ENCODE data around the gene PNRC1. TPM values are rescaled to one million over a fixed set of nuclear protein-coding genes. Genes with fewer than 3 reads are reported as not detected.

The PNRC1 gene
- total RNA-seq, 1 donor, result 881 TPM

DNA sequence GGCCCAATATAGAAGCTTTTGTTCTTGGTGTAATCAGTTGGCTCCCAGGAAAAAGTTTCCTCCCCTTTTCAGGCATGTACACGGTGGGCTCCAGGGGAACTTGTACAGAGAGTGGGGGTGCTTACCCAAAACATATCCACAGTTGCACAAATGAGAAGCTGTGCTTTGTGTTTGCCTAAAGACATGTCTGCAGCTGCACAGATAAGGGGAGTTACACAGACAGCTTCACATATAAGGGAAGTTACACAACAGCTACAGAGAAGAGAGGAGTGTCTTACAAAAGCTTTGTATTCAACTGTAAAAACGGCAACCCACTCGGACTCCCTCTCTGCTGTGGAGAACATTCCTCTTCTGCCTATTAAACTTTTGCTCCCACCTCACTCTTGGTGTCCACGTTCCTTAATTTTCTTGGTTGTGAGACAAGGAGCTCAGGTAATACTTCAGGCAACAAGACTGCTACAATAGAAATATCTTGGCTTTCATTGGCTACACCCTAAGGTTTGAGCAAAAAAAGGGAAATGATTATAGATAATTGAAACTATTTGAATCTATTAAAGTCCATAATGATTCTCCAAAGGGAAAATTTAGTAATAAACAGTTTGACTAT lies 7.4 kb upstream of the PNRC1 start:
- Histone ChIP-seq H3K9me3 (ENCODE audit: low read depth, low read length) (no peaks in the 10 kb centered on the region), H3K4me3 (ENCODE audit: low read length) (no peak overlapping the region), H3K4me1 (ENCODE audit: insufficient read depth, low read length) (peaks cover 21% of the 10 kb centered on the region), H3K27me3 (ENCODE audit: insufficient read depth, low read length) (no peaks in the 10 kb centered on the region)

DNA sequence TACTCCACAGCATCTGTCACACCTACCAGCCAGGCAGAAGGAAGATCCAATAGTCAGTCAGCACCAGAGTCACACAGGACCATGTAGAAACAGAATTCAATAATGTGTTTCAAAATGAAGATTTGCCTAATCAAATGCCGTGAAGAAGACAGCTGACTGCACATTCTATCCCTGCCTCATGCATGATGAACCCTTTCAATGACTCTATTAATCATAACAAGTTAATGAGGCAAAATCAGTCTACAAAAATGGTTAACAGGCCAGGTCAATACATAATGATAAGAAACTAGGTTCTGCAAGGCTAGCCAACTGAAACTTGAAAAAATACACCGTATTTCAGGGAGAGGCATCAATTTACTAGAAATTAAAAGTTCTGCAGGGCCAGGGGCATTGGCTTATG lies 6.7 kb upstream of the PNRC1 start:
- H3K4me1 ChIP-seq (ENCODE audit: insufficient read depth, low read length), result peaks cover 23% of the 10 kb centered on the region
- H3K9me3 ChIP-seq (ENCODE audit: low read depth, low read length), result no peaks in the 10 kb centered on the region
- H3K4me3 ChIP-seq (ENCODE audit: low read length), result no peak overlapping the region
- no peaks in the 10 kb centered on the region for H3K27me3 ChIP-seq (ENCODE audit: insufficient read depth, low read length)

DNA sequence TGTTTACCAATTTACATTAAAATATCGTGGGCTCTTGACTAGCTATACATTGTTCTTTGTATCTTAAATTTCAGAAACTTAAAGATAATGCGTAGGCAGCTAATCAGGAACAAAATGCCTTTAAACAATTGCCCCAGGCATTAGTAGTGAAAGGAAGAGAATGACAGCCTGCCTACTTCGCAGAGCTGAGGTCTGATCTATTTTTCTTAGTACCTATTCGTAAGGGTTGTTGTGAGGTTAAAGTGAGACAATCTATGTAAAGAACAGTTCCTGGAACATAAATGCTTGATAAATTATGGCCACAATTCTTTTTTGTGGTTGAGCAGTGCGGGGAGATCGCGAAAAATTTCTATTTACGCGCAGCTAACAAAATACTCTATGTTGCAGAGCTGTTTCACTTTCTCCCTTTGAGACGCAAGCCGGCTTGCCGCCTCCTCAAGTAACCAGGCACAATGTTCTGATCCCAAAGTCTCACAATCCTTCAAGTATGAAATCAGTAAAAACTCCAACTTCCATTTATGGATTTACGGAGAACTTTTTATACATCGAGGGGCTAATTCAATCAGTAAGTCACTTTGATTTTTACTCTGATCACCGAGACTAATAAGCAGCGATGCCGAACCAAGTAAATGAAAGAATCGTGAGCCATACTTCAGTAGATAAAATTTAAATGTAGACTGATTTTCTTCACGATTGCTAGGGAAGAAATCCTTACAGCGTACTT lies 878 bp upstream of the PNRC1 start:
- Histone ChIP-seq H3K4me1 (ENCODE audit: insufficient read depth, low read length) (peaks cover 28% of the 10 kb centered on the region), H3K27me3 (ENCODE audit: insufficient read depth, low read length) (no peaks in the 10 kb centered on the region), H3K4me3 (ENCODE audit: low read length) (peak overlapping the region; percentile 100), H3K9me3 (ENCODE audit: low read depth, low read length) (no peaks in the 10 kb centered on the region)

DNA sequence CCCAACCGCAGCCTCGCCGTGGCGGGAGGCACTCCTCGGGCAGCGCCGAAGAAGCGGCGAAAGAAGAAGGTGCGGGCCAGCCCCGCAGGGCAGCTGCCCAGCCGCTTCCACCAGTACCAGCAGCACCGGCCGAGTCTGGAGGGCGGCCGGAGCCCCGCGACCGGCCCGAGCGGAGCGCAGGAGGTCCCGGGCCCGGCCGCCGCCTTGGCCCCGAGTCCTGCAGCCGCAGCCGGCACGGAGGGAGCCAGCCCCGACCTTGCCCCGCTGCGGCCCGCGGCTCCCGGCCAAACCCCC lies 525 bp downstream of the PNRC1 start:
- H3K27me3 ChIP-seq (ENCODE audit: insufficient read depth, low read length), result no peaks in the 10 kb centered on the region
- peak overlapping the region; percentile 100 for H3K4me3 ChIP-seq (ENCODE audit: low read length)
- H3K9me3 ChIP-seq (ENCODE audit: low read depth, low read length), result no peaks in the 10 kb centered on the region
- H3K4me1 ChIP-seq (ENCODE audit: insufficient read depth, low read length), result peaks cover 37% of the 10 kb centered on the region

DNA sequence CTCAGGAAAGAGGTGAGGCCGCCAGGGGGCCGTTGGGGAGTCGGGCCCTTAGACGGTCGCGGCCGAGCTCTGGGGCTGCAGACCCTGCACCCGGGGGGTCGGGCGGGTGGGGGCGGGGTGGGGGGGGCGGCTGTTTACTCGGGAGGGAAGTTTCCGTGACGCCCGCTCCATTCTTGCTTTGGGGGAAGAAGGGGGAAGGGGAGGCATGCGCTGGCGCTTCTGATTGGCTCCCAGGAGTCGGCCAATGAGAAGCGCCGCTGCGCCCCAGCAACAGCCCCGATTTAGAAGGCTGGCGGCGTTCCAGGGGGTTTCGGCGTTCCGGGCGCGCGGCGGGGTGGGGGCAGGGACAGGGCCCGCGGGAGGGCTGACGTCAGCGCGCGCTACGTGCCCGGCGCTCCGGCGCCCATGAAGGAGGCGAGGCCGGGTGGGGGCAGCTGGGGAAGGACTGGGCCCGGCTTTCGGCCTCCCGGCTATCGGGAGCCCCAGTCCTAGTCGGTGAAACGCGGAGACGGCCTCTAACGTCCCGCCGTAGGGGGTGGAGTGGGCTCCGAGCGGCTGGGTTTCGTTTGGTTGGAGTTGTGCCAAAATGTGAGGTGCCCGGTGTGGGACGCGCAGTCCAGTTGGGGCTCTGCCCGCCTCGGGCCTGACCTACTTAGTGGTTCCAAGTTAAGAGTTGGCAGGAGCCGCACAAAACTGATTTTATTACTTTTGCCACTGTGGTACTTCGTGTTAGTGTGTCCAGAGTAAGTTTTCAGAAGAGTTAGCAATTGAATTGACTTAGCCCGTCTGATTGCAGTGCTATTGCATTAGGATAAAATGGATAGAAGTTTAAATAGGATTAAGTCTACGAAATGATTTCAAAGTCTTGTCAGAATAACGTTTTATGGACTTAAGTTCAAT lies 1.1 kb downstream of the PNRC1 start:
- no peaks in the 10 kb centered on the region for H3K27me3 ChIP-seq (ENCODE audit: insufficient read depth, low read length)
- peaks cover 43% of the 10 kb centered on the region for H3K4me1 ChIP-seq (ENCODE audit: insufficient read depth, low read length)
- H3K9me3 ChIP-seq (ENCODE audit: low read depth, low read length), result no peaks in the 10 kb centered on the region
- peak overlapping the region; percentile 100 for H3K4me3 ChIP-seq (ENCODE audit: low read length)

DNA sequence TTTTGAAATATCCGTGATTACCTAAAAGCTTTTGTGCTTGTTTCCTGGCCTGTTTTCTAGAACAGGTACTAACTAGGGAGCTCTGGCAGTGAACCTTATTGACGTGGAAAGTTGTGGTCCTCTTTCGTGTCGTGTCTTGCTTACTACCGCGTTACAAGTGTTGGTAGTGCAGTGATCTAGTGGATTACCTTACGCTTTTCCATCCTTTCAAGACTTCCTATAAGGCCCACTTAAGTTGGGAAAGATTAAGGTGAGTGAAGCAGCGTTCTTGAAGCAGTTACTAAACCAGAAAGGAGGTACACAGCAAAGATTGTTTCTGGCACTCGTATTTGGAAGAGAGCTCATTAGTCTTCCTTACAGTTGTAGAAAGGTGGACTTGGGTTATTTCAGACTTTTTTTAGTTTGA lies 1.9 kb downstream of the PNRC1 start:
- Histone ChIP-seq H3K4me1 (ENCODE audit: insufficient read depth, low read length) (peaks cover 51% of the 10 kb centered on the region), H3K27me3 (ENCODE audit: insufficient read depth, low read length) (no peaks in the 10 kb centered on the region), H3K9me3 (ENCODE audit: low read depth, low read length) (no peaks in the 10 kb centered on the region), H3K4me3 (ENCODE audit: low read length) (peak overlapping the region; percentile 100)

DNA sequence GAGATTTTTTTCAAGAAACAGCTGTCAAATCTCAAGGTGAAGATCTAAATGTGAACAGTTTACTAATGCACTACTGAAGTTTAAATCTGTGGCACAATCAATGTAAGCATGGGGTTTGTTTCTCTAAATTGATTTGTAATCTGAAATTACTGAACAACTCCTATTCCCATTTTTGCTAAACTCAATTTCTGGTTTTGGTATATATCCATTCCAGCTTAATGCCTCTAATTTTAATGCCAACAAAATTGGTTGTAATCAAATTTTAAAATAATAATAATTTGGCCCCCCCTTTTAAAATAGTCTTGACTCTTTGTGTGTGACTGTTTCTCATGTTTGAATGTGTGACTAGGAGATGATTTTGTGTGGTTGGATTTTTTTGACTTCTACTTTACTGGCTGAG lies 4.0 kb downstream of the PNRC1 start:
- Histone ChIP-seq H3K4me1 (ENCODE audit: insufficient read depth, low read length) (peaks cover 53% of the 10 kb centered on the region), H3K9me3 (ENCODE audit: low read depth, low read length) (no peaks in the 10 kb centered on the region), H3K27me3 (ENCODE audit: insufficient read depth, low read length) (no peaks in the 10 kb centered on the region), H3K4me3 (ENCODE audit: low read length) (no peak overlapping the region)

DNA sequence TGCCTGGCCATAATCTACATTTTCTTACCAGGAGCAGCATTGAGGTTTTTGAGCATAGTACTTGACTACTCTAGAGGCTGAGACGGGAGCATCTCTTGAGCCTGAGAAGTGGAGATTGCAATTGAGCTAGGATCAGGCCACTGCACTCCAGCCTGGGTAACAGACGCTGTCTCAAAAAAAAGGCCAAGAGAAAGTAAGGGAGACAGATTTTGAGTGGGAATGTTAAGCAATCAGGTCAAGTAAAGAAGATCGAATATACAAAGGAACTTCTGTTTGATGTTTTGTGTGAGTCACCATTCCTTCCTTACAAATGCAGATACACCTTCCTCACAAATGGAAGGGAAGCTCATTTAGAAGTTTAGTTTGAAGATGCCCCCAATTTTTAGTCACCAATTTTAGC lies 4.4 kb downstream of the PNRC1 start:
- peaks cover 53% of the 10 kb centered on the region for H3K4me1 ChIP-seq (ENCODE audit: insufficient read depth, low read length)
- no peaks in the 10 kb centered on the region for H3K9me3 ChIP-seq (ENCODE audit: low read depth, low read length)
- no peak overlapping the region for H3K4me3 ChIP-seq (ENCODE audit: low read length)
- H3K27me3 ChIP-seq (ENCODE audit: insufficient read depth, low read length), result no peaks in the 10 kb centered on the region

DNA sequence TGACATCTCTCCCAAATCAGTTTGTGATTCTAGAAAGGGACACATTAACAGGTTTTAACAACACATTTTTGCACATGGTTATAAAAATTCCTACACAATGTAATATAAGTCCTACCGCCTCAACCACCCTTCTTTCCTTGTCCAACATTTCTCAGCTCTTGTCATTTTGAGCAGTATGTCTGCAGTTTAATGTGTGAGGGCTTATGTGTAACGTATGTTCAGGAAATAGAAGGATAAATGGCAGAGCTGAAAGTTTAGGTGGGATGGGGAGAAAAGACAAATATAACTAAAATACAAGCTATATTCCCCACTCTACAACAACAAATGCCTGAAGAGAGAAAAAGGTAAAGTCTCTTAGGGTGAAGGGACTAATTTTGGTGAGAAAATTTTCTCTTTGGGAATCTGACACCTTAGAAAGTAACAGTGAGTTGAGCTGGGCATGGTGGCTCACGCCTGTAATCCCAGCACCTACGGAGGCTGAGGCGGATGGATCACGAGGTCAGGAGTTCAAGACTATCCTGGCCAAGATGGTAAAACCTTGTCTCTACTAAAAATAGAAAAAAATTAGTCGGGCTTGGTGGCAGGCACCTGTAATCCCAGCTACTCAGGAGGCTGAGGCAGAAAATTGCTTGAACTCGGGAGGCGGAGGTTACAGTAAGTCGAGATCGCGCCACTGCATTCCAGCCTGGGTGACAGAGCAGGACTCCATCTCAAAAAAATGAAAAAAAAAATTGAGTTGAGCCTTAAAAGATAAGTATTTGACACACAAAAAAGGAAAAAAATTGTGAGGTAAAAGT lies 5.1 kb downstream of the PNRC1 start:
- Histone ChIP-seq H3K27me3 (ENCODE audit: insufficient read depth, low read length) (no peaks in the 10 kb centered on the region), H3K9me3 (ENCODE audit: low read depth, low read length) (no peaks in the 10 kb centered on the region), H3K4me3 (ENCODE audit: low read length) (no peak overlapping the region), H3K4me1 (ENCODE audit: insufficient read depth, low read length) (peaks cover 53% of the 10 kb centered on the region)

DNA sequence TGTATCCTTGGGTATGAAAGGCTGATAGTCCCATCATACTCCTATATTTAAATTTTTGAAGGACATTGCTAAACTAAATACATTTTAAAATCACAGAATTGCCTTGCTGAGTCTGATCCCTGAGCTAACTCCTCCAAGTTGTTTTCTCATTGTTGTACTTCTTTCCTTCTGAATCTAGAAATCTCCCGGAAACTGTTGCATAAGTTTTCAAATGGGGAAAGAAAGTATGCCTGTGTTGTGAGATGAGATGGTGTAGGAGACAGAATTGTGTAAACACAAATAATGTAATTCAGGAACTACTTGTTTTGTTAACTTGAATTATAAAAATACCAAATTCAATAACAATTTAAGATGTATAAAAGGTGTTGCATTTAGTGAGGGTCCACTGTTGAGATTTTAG lies 7.3 kb downstream of the PNRC1 start:
- Histone ChIP-seq H3K4me3 (ENCODE audit: low read length) (no peak overlapping the region), H3K4me1 (ENCODE audit: insufficient read depth, low read length) (peaks cover 47% of the 10 kb centered on the region), H3K27me3 (ENCODE audit: insufficient read depth, low read length) (no peaks in the 10 kb centered on the region), H3K9me3 (ENCODE audit: low read depth, low read length) (no peaks in the 10 kb centered on the region)

DNA sequence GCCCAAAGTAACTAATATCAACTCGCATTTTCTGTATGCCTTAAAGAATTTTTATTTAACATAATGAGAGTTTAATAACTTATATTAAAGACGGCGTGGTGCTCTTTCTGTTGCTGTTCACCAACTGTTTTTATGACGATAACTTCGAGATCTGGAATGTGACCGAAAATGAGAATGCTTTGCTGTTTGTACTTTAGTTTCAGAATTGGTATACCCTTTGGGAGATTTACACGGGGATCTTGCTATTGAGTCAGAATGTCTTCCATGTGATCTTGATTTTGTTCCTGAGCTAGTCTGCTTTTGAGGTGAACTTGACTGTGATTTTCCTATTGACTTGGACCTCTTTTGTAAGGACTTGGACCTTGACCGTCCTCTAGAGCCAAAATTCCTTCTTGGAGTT lies 17.9 kb downstream of the PNRC1 start:
- H3K4me1 ChIP-seq (ENCODE audit: insufficient read depth, low read length), result no peaks in the 10 kb centered on the region
- no peaks in the 10 kb centered on the region for H3K27me3 ChIP-seq (ENCODE audit: insufficient read depth, low read length)
- no peaks in the 10 kb centered on the region for H3K9me3 ChIP-seq (ENCODE audit: low read depth, low read length)
- H3K4me3 ChIP-seq (ENCODE audit: low read length), result no peak overlapping the region

DNA sequence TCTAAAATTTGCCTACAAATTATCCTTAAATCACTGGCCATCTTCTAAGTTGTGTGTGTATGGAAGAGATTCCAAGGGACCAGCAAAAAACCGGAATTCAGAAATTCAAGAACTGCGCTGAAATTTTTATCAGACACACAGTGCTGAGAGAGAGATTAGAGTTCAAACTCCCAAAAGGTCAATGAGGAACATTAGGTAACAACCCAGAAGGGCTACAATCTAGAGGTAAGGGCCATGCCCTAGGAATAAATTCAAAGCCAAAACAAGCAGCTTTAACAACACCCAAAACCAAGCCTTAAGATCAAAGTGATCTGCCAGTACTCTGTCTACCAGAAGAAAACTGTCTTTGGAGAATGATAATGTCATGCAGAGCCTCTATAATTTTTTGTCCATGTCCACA lies 19.6 kb downstream of the PNRC1 start:
- Histone ChIP-seq H3K27me3 (ENCODE audit: insufficient read depth, low read length) (no peaks in the 10 kb centered on the region), H3K9me3 (ENCODE audit: low read depth, low read length) (no peaks in the 10 kb centered on the region), H3K4me1 (ENCODE audit: insufficient read depth, low read length) (no peaks in the 10 kb centered on the region), H3K4me3 (ENCODE audit: low read length) (no peak overlapping the region)

DNA sequence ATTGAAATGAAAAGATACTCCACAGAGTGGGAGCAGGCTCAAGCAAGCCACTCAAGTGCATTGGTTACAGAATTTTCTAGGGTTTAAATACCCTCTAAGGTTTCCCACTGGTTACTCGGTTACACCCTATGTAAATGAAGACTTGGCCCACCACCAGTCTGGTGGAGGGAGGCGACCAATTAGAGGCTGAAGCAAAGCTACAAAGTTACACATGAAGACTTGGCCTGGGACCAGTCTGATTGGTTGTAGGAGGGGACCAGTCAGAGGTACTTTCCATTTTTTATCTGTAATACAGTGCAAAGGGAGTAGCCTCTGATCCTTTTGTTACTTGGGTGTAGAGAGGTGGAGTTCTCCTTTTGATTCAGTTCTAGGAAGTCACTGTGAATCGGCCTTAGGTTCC lies 29.7 kb downstream of the PNRC1 start:
- Histone ChIP-seq H3K4me3 (ENCODE audit: low read length) (no peak overlapping the region), H3K27me3 (ENCODE audit: insufficient read depth, low read length) (no peaks in the 10 kb centered on the region), H3K4me1 (ENCODE audit: insufficient read depth, low read length) (no peaks in the 10 kb centered on the region), H3K9me3 (ENCODE audit: low read depth, low read length) (no peaks in the 10 kb centered on the region)

DNA sequence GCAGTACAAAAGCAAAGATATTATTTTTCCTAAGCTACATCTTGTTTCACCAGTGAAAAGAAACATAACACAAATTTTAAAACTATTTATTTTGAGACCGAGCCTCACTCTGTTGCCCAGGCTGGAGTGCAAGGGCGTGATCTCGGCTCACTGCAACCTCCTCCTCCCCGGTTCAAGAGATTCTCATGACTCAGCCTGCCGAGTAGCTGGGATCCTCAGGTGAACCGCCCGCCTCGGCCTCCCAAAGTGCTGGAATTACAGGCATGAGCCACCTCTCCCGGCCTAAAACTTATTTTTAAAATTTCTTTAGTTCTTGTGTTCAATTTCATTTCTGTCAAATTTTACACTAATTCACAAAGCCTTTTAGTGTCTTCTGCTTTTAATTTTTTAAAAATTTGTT lies 31.4 kb downstream of the PNRC1 start:
- H3K9me3 ChIP-seq (ENCODE audit: low read depth, low read length), result no peaks in the 10 kb centered on the region
- H3K27me3 ChIP-seq (ENCODE audit: insufficient read depth, low read length), result no peaks in the 10 kb centered on the region

DNA sequence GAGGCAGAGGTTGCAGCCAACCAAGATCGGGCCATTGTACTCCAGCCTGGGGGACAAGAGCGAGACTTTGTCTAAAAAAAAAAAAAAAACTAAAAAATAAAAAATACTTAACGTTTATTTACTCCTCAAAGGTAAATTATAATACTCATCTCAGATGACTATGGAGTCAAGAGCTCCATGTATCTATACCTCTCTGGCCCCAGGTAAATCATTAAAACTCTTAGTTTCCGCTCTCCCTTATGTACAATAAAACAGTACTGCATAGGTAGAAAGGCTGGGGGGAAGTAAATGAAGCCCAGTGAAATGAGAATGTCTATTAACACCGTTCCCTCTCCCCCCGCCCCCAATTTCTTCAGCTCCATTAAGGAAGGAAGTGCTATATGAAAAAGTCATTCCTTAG lies 36.2 kb downstream of the PNRC1 start:
- H3K27me3 ChIP-seq (ENCODE audit: insufficient read depth, low read length), result no peaks in the 10 kb centered on the region
- H3K4me1 ChIP-seq (ENCODE audit: insufficient read depth, low read length), result peaks cover 8% of the 10 kb centered on the region
- no peak overlapping the region for H3K4me3 ChIP-seq (ENCODE audit: low read length)
- no peaks in the 10 kb centered on the region for H3K9me3 ChIP-seq (ENCODE audit: low read depth, low read length)

More for the DNA sequence above, 31.4 kb downstream of the PNRC1 start:
- Histone ChIP-seq H3K4me3 (ENCODE audit: low read length) (no peak overlapping the region), H3K4me1 (ENCODE audit: insufficient read depth, low read length) (peaks cover 3% of the 10 kb centered on the region)
